ENCODE results near the gene KCNN3. TPM values are rescaled to one million over a fixed set of nuclear protein-coding genes. Genes with fewer than 3 reads are reported as not detected.

Gene KCNN3
- total and polyA plus RNA-seq, 2 of the 8 experiments (the other 6 are each of a cell fraction or from before 2014, with no cell fraction given), result 2.8 to 3.7 TPM

GRCh38 chr1:154755858-154756730 lies 114.0 kb downstream of the KCNN3 start:
- Histone ChIP-seq H4K8ac (ENCODE audit: extremely low read depth, insufficient read depth, low read length) (no peak overlapping the region), H4K20me1 (replicated peaks in 1 of 2; ENCODE audit: control insufficient read depth in 1 of 2, insufficient read depth in 2 of 2, low read length in 2 of 2) (no peaks in the 10 kb centered on the region), H2BK20ac (ENCODE audit: low read length) (no peak overlapping the region), H3K9ac (replicated peaks in 1 of 4; ENCODE audit: extremely low read depth in 1 of 4, low read depth in 3 of 4, low read length in 3 of 4) (no peak overlapping the region), H2BK12ac (ENCODE audit: low read depth, low read length) (no peak overlapping the region), H3K56ac (replicated peaks; ENCODE audit: insufficient read length, low read depth, low read length) (no peak overlapping the region), H3K9me3 (ENCODE audit: insufficient read depth in 2 of 2, low read depth in 1 of 2, low read length in 1 of 2) (no peaks in the 10 kb centered on the region), H2BK5ac (ENCODE audit: low read depth, low read length) (no peak overlapping the region), H3K27ac (ENCODE audit: low read depth, low read length) (no peak overlapping the region), H3K36me3 (ENCODE audit: control insufficient read depth in 2 of 4, insufficient read depth in 4 of 4, low read length in 3 of 4) (no peaks in the 10 kb centered on the region), H3K27me3 (replicated peaks in 1 of 4; ENCODE audit: control insufficient read depth in 3 of 4, extremely low read depth in 1 of 4, insufficient read depth in 3 of 4, low read length in 3 of 4) (peaks cover 0 to 8% (median 1%) of the 10 kb centered on the region in 4 experiments; a peak in 4 of 7 replicates), H3K4me2 (ENCODE audit: insufficient read depth in 1 of 2, low read depth in 2 of 2, low read length in 2 of 2) (no peak overlapping the region), H2AFZ (ENCODE audit: low read length) (no peak overlapping the region), H3K23me2 (ENCODE audit: low read depth, low read length) (peaks cover 2% of the 10 kb centered on the region; the same call in 1 of the 2 replicates), H3K23ac (ENCODE audit: insufficient read length) (no peak overlapping the region), H2BK15ac (ENCODE audit: low read length) (no peak overlapping the region), H3K4me1 (replicated peaks in 1 of 4; ENCODE audit: control insufficient read depth in 3 of 4, insufficient read depth in 4 of 4, low read length in 3 of 4) (peaks cover 0 to 6% (median 2%) of the 10 kb centered on the region in 4 experiments; a peak in 2 of 7 replicates), H3K79me2 (ENCODE audit: control insufficient read depth in 1 of 2, insufficient read depth in 2 of 2, low read length in 2 of 2) (no peaks in the 10 kb centered on the region), H4K91ac (replicated peaks; ENCODE audit: insufficient read length, low read length) (no peak overlapping the region), H3K4ac (replicated peaks; ENCODE audit: insufficient read length, low read depth, low read length) (no peak overlapping the region), H2AK5ac (ENCODE audit: low read depth, low read length) (no peak overlapping the region), H3K4me3 (ENCODE audit: extremely low read depth in 1 of 4, insufficient read depth in 2 of 4, low read depth in 3 of 4, low read length in 4 of 4) (no peak overlapping the region), H3K79me1 (ENCODE audit: low read depth, low read length) (no peaks in the 10 kb centered on the region), H4K5ac (ENCODE audit: insufficient read length, low read depth, low read length) (no peak overlapping the region), H3K14ac (ENCODE audit: insufficient read length) (no peak overlapping the region), H2BK120ac (replicated peaks; ENCODE audit: low read depth, low read length) (no peak overlapping the region), H3K18ac (ENCODE audit: extremely low read depth, low read length) (no peak overlapping the region)
- ChIA-PET POLR2A (ENCODE audit: partially characterized antibody) (interaction anchor here (1.0 kb wide), 1 partner anchor 86 kb away, joined by 3 read pairs; no protein-coding TSS in a partner anchor), CTCF (ENCODE audit: partially characterized antibody) (interaction anchor here (0.6 to 1.0 kb wide), 5 partner anchors 15 to 319 kb away, joined by 3 read pairs; no protein-coding TSS in a partner anchor)
- 90 to 96% methylated on average over 4 to 5 of the region's 6 CpGs for WGBS, 2 experiments (ENCODE audit: extremely low coverage in 1 of 2, insufficient coverage in 1 of 2, insufficient read length in 1 of 2, insufficient replicate concordance in 2 of 2, low coverage in 1 of 2, low lambda C conversion rate in 2 of 2, missing lambda C conversion rate in 1 of 2)
- FAIRE-seq (no peak), DNase-seq (ENCODE audit: low read depth in 1 of 2, low spot score in 2 of 2) (no peak)
- TF ChIP-seq BRCA1 (IDR thresholded peaks at IDR 0.05; ENCODE audit: low read depth, low read length) (no peak), E2F6 (IDR thresholded peaks at IDR 0.05) (no peak), TBP (IDR thresholded peaks at IDR 0.05; ENCODE audit: low read depth, low read length) (no peak), SIX5 (IDR thresholded peaks at IDR 0.05; ENCODE audit: low read depth, low read length) (no peak), HDAC2 (IDR thresholded peaks at IDR 0.05; ENCODE audit: borderline replicate concordance in 1 of 2, low read depth in 2 of 2, low read length in 2 of 2) (no peak), KDM4A (IDR thresholded peaks at IDR 0.05; ENCODE audit: low read depth, low read length, severe bottlenecking) (no peak), CHD2 (IDR thresholded peaks at IDR 0.05; ENCODE audit: low read length) (no peak), JUND (IDR thresholded peaks at IDR 0.05; ENCODE audit: low read length) (no peak), NANOG (IDR thresholded peaks at IDR 0.05; ENCODE audit: insufficient read depth, low read depth, low read length, poor library complexity, severe bottlenecking) (no peak), SP1 (IDR thresholded peaks at IDR 0.05; ENCODE audit: low read depth, low read length) (no peak), RXRA (IDR thresholded peaks at IDR 0.05; ENCODE audit: insufficient read depth, low read depth, low read length) (no peak)
